ENCODE results near the gene LRRC8B. TPM values are rescaled to one million over a fixed set of nuclear protein-coding genes. Genes with fewer than 3 reads are reported as not detected.

LRRC8B gene
- total and polyA plus RNA-seq, 2 donors (not counting 1 experiment from before 2014, with no cell fraction given), result 0.83 to 2.8 TPM

DNA sequence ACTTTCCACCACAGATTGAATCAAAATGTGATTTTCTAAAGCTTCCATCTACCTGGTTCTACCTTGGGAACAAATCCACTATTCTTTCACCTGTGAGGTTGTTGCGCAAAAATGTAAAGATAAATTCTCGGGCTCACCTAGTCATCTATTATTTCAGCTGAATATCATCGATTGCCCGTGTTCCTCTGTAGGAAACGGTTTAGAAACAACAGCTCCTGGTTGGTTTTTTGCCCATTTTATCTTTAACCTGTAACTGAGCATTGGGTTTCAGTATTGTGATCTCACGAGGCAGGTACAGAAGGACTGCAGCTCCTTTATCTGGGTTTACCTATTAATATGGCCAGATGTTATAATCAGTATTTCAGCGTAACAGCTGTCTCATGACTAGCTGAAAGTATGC is 55.4 kb downstream of the LRRC8B start:
- no peaks in the 10 kb centered on the region for H3K79me2 ChIP-seq (ENCODE audit: control insufficient read depth, insufficient read depth, low read length)
- H3K9me3 ChIP-seq (ENCODE audit: control insufficient read depth, insufficient read depth, low read depth, low read length), result no peaks in the 10 kb centered on the region
- H4K20me1 ChIP-seq (ENCODE audit: control insufficient read depth, extremely low read depth, insufficient read depth, low read length), result no peaks in the 10 kb centered on the region
- H3K36me3 ChIP-seq (ENCODE audit: control insufficient read depth, insufficient read depth, low read length), result no peaks in the 10 kb centered on the region
- no peak overlapping the region for H3K9ac ChIP-seq (ENCODE audit: insufficient read depth, low read length)
- no peak overlapping the region for H2AFZ ChIP-seq (ENCODE audit: low read length)
- no peak overlapping the region for H3K4me3 ChIP-seq (replicated peaks in 1 of 4; ENCODE audit: control extremely low read depth in 1 of 4, insufficient read depth in 1 of 4, low read depth in 3 of 4, low read length in 4 of 4)
- no peak for DNase-seq (ENCODE audit: low read depth in 2 of 2)
- no peaks in the 10 kb centered on the region for H3K4me1 ChIP-seq (ENCODE audit: control insufficient read depth, extremely low read depth, insufficient read depth, low read length)
- TF ChIP-seq, protein P1, sequence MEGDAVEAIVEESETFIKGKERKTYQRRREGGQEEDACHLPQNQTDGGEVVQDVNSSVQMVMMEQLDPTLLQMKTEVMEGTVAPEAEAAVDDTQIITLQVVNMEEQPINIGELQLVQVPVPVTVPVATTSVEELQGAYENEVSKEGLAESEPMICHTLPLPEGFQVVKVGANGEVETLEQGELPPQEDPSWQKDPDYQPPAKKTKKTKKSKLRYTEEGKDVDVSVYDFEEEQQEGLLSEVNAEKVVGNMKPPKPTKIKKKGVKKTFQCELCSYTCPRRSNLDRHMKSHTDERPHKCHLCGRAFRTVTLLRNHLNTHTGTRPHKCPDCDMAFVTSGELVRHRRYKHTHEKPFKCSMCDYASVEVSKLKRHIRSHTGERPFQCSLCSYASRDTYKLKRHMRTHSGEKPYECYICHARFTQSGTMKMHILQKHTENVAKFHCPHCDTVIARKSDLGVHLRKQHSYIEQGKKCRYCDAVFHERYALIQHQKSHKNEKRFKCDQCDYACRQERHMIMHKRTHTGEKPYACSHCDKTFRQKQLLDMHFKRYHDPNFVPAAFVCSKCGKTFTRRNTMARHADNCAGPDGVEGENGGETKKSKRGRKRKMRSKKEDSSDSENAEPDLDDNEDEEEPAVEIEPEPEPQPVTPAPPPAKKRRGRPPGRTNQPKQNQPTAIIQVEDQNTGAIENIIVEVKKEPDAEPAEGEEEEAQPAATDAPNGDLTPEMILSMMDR (conservative IDR thresholded peaks at IDR 0.05 in 1 of 2, IDR thresholded peaks at IDR 0.05 in 1 of 2; ENCODE audit: low read depth in 1 of 2, low read length in 2 of 2), result no peak
- TF ChIP-seq EZH2 (IDR thresholded peaks at IDR 0.05; ENCODE audit: low read length, missing control alignments), result no peak
- no peak overlapping the region for H3K4me2 ChIP-seq (ENCODE audit: extremely low read depth, insufficient read depth, low read length)
- no peak overlapping the region for H3K27ac ChIP-seq (ENCODE audit: insufficient read depth, low read length)
- H3K27me3 ChIP-seq (ENCODE audit: control insufficient read depth, insufficient read depth, low read length), result no peaks in the 10 kb centered on the region

DNA sequence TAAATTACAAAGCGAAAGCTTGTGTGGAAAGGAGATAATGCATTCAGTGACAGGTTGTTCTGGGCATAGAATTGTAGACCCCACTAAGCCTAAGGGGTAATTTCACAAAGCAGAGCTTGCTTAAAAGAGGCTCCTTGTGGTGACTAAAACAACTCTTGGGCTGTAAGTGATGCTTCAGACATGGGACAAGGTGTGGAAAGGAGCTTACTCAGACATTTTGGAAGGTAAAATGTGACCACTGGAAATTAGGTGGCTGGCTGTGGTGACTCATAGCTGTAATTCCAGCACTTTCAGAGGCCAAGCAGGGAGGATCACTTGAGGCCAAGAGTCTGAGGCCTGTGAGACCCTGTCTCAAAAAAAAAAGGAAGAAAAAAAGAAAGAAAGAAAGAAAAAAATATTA is 57.2 kb downstream of the LRRC8B start:
- Histone ChIP-seq H3K9ac (ENCODE audit: insufficient read depth, low read length) (no peak overlapping the region), H4K20me1 (ENCODE audit: control insufficient read depth, extremely low read depth, insufficient read depth, low read length) (no peaks in the 10 kb centered on the region), H3K4me2 (ENCODE audit: extremely low read depth, insufficient read depth, low read length) (no peak overlapping the region)

DNA sequence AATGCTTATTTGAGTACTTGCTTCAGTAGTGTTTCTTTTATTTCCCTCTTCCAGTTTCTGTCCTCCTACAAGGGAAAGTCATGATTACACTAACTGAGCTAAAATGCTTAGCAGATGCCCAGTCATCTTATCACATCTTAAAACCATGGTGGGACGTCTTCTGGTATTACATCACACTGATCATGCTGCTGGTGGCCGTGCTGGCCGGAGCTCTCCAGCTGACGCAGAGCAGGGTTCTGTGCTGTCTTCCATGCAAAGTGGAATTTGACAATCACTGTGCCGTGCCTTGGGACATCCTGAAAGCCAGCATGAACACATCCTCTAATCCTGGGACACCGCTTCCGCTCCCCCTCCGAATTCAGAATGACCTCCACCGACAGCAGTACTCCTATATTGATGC is 57.9 kb downstream of the LRRC8B start:
- no peaks in the 10 kb centered on the region for H3K27me3 ChIP-seq (ENCODE audit: control insufficient read depth, insufficient read depth, low read length)
- no peaks in the 10 kb centered on the region for H3K9me3 ChIP-seq (ENCODE audit: control insufficient read depth, insufficient read depth, low read depth, low read length)
- no peaks in the 10 kb centered on the region for H3K79me2 ChIP-seq (ENCODE audit: control insufficient read depth, insufficient read depth, low read length)
- H4K20me1 ChIP-seq (ENCODE audit: control insufficient read depth, extremely low read depth, insufficient read depth, low read length), result no peaks in the 10 kb centered on the region
- no peak overlapping the region for H3K4me2 ChIP-seq (ENCODE audit: extremely low read depth, insufficient read depth, low read length)
- H3K9ac ChIP-seq (ENCODE audit: insufficient read depth, low read length), result no peak overlapping the region
- DNase-seq (ENCODE audit: low read depth in 2 of 2), result no peak
- H3K36me3 ChIP-seq (ENCODE audit: control insufficient read depth, insufficient read depth, low read length), result no peaks in the 10 kb centered on the region
- TF ChIP-seq, protein P1 (conservative IDR thresholded peaks at IDR 0.05 in 1 of 2, IDR thresholded peaks at IDR 0.05 in 1 of 2; ENCODE audit: low read depth in 1 of 2, low read length in 2 of 2), result no peak
- TF ChIP-seq EZH2 (IDR thresholded peaks at IDR 0.05; ENCODE audit: low read length, missing control alignments), result no peak
- no peak overlapping the region for H2AFZ ChIP-seq (ENCODE audit: low read length)
- no peak overlapping the region for H3K27ac ChIP-seq (ENCODE audit: insufficient read depth, low read length)
- no peak overlapping the region for H3K4me3 ChIP-seq (replicated peaks in 1 of 4; ENCODE audit: control extremely low read depth in 1 of 4, insufficient read depth in 1 of 4, low read depth in 3 of 4, low read length in 4 of 4)
- no peaks in the 10 kb centered on the region for H3K4me1 ChIP-seq (ENCODE audit: control insufficient read depth, extremely low read depth, insufficient read depth, low read length)

More for the DNA sequence above, 57.2 kb downstream of the LRRC8B start:
- Histone ChIP-seq H3K79me2 (ENCODE audit: control insufficient read depth, insufficient read depth, low read length) (no peaks in the 10 kb centered on the region), H3K4me1 (ENCODE audit: control insufficient read depth, extremely low read depth, insufficient read depth, low read length) (no peaks in the 10 kb centered on the region), H2AFZ (ENCODE audit: low read length) (no peak overlapping the region), H3K9me3 (ENCODE audit: control insufficient read depth, insufficient read depth, low read depth, low read length) (no peaks in the 10 kb centered on the region), H3K27ac (ENCODE audit: insufficient read depth, low read length) (no peak overlapping the region), H3K4me3 (replicated peaks in 1 of 4; ENCODE audit: control extremely low read depth in 1 of 4, insufficient read depth in 1 of 4, low read depth in 3 of 4, low read length in 4 of 4) (no peak overlapping the region), H3K36me3 (ENCODE audit: control insufficient read depth, insufficient read depth, low read length) (no peaks in the 10 kb centered on the region), H3K27me3 (ENCODE audit: control insufficient read depth, insufficient read depth, low read length) (no peaks in the 10 kb centered on the region)
- DNase-seq (ENCODE audit: low read depth in 2 of 2), result no peak
- TF ChIP-seq EZH2 (IDR thresholded peaks at IDR 0.05; ENCODE audit: low read length, missing control alignments), result no peak
- TF ChIP-seq, protein P1 (conservative IDR thresholded peaks at IDR 0.05 in 1 of 2, IDR thresholded peaks at IDR 0.05 in 1 of 2; ENCODE audit: low read depth in 1 of 2, low read length in 2 of 2), result no peak

Data from fibroblast of lung (primary cell).